GM12801 (cell line): ENCODE measurements around the gene UTRN.

ENCODE experiments used
- TF ChIP-seq, protein P1 (sequence below): IDR thresholded peaks from one replicate; pipeline ENCODE4 v1.5.1; 2011; ENCODE audit warnings: control low read depth; ENCODE audit not compliant: insufficient read length; ENCODE audit errors: extremely low read depth

The UTRN gene

DNA sequence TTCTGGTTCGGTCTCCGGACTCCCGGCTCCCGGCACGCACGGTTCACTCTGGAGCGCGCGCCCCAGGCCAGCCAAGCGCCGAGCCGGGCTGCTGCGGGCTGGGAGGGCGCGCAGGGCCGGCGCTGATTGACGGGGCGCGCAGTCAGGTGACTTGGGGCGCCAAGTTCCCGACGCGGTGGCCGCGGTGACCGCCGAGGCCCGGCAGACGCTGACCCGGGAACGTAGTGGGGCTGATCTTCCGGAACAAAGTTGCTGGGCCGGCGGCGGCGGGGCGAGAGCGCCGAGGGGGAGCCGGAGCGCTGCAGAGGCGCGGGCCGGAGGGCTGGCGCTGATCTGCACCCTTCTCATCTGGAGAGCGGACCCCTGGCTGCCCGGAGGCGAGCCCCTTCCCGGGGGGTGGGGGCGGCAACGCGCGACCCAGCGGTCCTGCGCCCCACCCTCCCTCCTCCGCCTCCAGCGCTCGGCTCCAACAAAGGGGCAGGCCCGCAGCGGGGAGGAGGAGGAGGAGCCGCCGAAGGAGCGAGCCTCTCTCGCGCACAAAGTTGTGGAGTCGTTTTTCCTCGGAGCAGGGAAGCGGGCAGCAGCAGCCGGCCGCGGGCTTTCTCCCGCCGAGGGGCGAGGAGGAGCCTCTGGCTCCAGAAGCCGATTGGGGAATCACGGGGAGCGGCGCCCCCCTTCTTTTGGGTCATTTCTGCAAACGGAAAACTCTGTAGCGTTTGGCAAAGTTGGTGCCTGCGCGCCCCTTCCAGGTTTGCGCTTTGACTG is at the start of gene UTRN:
Gene UTRN, plus strand, starts transcription at position 553 of the 765 bp plus-strand sequence. CDS start 6,494 bp downstream, outside the sequence.
- TF ChIP-seq, protein P1, sequence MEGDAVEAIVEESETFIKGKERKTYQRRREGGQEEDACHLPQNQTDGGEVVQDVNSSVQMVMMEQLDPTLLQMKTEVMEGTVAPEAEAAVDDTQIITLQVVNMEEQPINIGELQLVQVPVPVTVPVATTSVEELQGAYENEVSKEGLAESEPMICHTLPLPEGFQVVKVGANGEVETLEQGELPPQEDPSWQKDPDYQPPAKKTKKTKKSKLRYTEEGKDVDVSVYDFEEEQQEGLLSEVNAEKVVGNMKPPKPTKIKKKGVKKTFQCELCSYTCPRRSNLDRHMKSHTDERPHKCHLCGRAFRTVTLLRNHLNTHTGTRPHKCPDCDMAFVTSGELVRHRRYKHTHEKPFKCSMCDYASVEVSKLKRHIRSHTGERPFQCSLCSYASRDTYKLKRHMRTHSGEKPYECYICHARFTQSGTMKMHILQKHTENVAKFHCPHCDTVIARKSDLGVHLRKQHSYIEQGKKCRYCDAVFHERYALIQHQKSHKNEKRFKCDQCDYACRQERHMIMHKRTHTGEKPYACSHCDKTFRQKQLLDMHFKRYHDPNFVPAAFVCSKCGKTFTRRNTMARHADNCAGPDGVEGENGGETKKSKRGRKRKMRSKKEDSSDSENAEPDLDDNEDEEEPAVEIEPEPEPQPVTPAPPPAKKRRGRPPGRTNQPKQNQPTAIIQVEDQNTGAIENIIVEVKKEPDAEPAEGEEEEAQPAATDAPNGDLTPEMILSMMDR, result no peak

DNA sequence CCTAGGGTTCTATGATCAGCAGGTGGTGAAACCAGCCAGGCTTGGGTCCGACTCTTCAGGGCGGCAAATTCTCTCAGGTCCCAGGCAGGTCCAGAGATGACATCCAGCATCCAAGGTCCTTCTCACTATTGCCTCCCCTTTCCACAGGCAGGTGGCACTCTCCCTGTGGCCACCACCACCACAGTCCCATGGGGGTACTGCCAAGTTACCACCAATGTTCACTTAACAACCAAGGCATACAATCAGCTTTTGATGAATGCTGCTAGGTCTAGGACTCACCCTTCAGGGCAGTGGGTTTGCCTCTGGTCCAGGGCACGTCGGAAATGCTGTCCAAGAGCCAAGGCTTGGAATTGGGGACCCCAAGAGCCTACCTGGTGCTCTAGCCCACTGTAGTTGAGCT is 40.4 kb upstream of the UTRN start:
- TF ChIP-seq, protein P1, result no peak

DNA sequence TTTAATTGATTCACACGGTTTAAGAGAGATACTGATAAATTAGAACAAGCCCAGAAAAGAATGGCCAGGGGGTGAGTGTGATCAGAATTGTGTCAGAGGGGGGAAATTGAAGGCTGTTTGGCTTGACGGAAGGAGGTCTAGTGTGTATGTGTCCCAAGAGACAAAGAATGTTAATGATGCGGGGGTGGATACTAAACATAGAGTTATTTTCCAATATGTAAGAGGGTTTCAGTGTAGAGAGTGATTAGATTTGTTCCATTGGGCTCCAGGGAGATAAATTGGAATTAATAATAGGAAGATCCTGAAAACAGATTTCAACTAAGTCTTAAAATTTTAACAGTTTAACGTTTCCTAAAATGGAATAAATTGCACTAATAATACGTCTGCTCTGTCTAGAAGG is 38.1 kb upstream of the UTRN start:
- TF ChIP-seq, protein P1, result no peak

DNA sequence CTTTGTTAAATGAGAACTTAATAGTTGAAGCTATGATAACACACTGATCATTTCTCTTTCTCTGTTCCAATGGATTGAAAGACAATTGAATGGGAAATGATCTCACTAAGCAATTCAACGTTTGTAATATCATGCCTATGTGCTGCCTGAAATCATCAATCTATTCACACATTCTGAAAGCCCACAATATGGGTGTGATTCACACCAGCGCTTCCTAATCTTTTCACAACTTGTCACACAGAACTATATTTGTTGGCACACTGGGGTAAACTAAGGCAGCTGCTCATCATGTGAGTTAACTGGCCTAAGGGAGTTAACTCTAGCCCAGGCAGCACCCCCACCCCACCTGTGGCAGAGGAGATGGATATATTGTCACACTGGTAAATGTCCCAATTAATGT is 37.1 kb upstream of the UTRN start:
- TF ChIP-seq, protein P1, result no peak

DNA sequence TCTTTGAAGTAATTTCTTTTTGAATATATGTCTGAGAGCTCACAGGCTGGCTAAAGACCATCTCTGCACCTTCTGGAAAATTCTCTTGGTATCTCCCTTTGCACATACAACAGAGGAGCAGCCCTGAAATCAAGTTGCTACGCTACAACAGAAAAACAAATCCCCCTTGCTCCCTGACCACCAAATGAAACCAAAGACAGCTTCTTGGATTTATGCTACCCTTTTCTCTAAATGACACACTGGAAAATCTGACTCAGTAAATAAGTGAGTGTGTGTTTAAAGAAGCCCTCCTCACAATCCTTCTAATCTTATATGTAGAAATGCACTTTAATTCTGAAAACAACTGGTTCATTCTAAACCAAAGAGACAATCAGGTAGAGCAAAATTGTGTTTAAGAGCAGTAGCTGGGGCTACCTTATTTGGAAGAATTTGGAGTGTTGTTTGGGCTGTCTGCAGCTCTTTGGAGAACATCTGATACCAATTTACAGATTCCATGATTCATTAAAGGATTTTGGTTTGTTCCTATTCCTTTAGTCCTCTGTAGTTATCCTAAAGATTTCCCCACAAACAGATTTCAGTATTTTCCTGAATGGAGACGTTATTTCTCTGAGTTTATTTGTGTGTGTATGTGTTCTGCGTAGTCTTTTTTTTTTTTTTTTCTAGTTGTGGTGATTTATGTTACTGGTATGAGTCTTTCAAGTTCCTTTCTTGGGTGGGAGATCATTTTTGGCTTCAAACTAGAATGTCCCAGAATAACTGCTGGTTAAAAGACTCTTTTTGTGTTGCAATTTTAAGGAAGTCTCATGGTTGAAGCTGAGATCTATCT is 36.4 kb upstream of the UTRN start:
- TF ChIP-seq, protein P1, result no peak

DNA sequence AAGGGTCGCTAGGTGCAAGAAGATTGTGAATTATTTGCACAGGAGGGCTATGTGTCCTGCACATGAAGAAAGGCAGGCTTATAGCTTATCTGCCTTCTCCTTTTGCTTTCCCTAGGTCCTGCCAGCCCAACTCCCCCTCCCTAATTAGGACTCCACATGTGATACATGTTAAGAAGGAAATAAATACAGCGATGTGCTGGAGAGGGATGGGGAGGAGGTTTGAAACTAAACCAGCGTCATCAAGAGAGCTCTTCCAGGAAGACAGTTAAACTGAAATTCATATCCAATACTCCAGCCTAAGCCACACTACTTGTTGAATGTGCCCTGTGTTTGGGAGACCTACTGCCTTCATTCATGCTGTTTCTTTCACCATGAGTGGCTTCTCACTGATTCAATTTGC is 34.9 kb upstream of the UTRN start:
- TF ChIP-seq, protein P1, result no peak

DNA sequence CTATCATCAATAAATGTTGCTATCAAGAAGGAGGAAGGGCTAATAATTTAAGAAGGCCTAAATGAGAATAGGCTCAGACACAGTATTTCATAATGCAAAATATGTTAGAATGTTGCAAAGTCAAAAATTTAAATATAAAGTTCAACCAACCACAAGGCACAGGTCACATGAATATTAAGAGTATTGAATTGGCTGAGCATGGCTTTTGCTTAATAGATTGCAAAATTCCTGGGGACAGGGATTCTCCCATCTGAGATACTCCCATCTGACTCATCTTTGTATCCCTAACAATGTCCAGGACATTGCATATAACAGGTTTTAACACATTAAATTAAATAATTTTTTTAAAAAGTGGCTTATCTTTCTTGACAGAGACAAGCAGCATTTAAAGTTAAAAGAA is 32.9 kb upstream of the UTRN start:
- TF ChIP-seq, protein P1, result no peak
